Measurements from ENCODE around the gene VMP1.

The VMP1 gene

DNA sequence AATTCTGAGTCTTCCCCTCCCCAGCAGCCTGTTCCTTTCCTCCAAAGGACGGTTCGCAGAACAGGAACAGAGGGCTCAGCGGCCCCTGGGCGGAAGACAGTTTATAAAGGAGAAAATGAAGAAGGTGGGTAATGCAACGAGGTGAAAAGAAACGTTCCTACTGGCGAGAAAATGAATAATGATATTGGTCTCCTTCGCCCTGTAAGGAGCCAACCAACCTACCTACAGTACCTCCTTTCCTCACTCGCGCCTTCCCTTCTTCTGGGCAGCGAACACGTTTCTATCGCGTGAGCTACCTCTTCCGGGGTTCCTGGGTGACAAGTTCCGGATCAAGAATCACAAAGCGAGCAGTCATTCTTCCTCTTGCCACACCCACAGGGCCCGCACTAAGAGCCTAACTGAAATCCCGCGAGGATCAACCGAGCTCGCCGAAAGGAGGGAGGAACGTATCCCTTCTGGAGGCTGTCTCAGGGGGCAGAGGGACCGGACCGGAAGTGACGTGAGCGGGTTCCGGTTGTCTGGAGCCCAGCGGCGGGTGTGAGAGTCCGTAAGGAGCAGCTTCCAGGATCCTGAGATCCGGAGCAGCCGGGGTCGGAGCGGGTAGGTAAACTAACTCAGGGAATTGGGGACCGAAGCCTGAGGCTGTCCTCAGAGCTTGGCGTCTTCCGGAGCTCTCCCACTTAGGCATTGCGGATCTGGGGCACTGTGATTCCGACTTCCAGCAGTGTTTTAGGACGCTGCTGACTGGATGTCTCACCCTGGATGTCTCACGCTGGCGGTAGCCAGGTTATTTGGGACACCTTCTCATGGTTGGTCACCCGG is at the start of gene VMP1, which contains the start of gene PTRH2:
Gene VMP1, plus strand, starts transcription at position 506 of the 822 bp plus-strand sequence. CDS start 23,793 bp downstream, outside the sequence.
Gene PTRH2, minus strand, starts transcription at position 282 of the 822 bp plus-strand sequence. CDS start 9,452 bp downstream, outside the sequence.
- TF ChIP-seq, protein P1, sequence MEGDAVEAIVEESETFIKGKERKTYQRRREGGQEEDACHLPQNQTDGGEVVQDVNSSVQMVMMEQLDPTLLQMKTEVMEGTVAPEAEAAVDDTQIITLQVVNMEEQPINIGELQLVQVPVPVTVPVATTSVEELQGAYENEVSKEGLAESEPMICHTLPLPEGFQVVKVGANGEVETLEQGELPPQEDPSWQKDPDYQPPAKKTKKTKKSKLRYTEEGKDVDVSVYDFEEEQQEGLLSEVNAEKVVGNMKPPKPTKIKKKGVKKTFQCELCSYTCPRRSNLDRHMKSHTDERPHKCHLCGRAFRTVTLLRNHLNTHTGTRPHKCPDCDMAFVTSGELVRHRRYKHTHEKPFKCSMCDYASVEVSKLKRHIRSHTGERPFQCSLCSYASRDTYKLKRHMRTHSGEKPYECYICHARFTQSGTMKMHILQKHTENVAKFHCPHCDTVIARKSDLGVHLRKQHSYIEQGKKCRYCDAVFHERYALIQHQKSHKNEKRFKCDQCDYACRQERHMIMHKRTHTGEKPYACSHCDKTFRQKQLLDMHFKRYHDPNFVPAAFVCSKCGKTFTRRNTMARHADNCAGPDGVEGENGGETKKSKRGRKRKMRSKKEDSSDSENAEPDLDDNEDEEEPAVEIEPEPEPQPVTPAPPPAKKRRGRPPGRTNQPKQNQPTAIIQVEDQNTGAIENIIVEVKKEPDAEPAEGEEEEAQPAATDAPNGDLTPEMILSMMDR (IDR thresholded peaks at IDR 0.05) = no peak

DNA sequence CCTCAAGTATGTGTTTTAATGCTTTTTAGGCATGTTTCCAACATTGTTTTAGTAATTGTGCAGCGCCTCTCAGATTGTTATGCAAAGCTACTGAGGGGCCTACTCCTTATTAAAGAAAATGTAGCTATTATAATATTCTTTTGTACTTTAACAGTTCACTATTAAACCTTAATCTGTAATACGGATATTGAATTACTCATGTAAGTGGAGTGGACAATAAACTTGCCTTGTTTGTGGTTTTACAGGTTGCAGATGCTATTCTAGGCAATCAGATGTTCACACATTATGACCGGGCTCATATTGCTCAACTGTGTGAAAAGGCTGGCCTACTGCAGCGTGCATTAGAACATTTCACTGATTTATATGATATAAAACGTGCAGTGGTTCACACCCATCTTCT is 41.2 kb upstream of the VMP1 start:
- TF ChIP-seq, protein P1 (IDR thresholded peaks at IDR 0.05) = no peak

DNA sequence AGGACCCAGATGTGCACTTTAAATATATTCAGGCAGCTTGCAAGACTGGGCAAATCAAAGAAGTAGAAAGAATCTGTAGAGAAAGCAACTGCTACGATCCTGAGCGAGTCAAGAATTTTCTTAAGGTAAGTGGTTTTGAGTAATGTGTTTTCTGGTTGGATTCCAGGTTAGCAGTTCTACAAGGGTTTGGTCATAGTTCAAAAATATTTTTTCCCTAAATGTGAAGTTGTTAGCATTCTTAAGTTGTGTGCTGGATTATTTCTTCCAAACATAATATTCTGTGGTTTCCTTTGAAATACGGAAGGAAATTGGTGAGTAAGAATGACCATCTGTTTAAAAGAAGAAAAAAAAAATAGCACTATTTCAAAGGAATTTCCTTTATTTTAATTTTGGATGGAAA is 38.6 kb upstream of the VMP1 start:
- TF ChIP-seq, protein P1 (IDR thresholded peaks at IDR 0.05) = no peak

DNA sequence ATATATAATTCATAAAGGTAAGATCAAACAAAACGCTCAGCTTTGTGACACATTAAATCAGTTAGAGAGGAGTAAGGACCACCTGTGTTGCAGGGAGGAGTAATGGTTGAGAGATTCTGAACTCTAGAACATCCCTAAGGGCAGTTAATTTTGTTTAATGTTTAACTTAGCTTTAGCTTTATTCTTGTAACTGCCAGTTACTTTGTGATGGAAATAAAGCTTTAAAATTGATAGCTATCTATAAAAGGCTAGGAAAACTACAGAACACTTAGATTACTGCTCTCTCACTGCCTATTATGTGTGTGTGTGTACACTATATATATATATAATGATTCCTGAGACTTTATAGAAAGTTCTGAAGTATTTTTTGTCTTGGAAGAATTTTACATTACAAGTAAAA is 38.0 kb upstream of the VMP1 start:
- TF ChIP-seq, protein P1 (IDR thresholded peaks at IDR 0.05) = no peak

DNA sequence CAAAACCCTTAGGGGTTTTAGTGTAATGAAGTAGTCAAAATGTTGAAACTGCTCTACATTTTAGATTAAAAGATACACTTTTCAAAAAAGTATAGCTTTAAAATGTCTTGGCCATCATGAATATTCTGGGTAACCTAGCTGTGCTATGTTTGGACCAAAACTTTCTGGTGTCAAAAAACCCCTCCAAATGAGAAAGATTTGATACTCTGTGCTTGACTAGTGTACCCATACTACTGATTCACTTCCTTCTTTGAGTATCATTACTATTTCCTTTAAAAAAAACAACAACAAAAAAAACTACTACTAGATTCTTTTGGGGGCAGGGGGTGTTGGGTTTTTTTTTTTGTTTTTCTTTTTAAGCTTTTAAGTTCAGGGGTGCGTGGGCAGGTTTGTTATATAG is 37.5 kb upstream of the VMP1 start:
- TF ChIP-seq, protein P1 (IDR thresholded peaks at IDR 0.05) = no peak

DNA sequence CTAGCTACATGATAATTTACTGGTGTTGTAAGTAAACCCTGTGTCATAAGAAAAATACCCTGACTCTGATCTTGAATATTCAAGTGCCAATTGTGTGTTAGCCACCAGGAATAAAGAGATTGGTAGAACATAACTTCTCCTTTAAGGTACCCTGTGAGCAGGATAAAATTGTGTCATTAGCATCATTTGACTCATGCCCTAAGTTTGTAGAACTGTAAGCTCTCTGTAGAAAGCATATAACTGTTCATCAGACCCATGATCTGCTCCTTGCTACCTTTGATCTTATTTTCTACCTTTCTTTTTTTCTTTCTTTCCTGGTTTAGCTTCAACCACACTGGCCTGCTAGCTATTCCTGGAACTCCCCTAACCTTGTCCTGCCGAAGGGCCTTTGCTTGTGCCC is 36.1 kb upstream of the VMP1 start:
- TF ChIP-seq, protein P1 (IDR thresholded peaks at IDR 0.05) = no peak

DNA sequence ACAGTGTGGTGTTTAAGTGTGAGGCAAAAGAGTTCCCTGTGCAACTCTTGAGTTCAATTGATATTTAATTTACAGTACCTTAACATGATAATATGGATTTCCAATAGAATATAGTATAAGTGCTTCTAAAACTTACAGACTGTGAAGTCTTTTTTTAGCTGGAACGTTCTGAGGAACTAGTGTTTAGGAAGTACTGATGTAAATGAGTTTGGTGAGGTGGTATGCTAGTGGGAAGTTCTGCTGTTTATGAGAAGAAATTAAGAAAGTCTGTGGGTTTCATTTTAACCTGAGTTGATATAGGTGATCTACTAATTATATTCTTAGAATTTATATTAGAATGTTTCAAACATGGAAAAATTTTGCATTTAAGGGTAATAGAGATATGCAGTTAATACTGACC is 32.2 kb upstream of the VMP1 start:
- TF ChIP-seq, protein P1 (IDR thresholded peaks at IDR 0.05) = no peak

Measured in LNCAP (cell line).